Neural cell (in vitro differentiated cells): ENCODE measurements around the gene CEP162. TPM values are rescaled to one million over a fixed set of nuclear protein-coding genes. Genes with fewer than 3 reads are reported as not detected.

Source experiments
- H2AFZ ChIP-seq: fragments of 200-600, 300-800 bp; sonication (generic), shearing (Covaris generic); 2 replicates; pipeline ENCODE4 v1.6.0; 2014; ENCODE audit warnings: low read depth, mild to moderate bottlenecking, antibody characterized with exemption, low read length, moderate library complexity
- H3F3A ChIP-seq: fragments of 200-600 bp; shearing (Covaris generic); 2 replicates; pipeline ENCODE4 v1.6.1; 2016; ENCODE audit warnings: mild to moderate bottlenecking, moderate library complexity, mixed read lengths, antibody characterized with exemption, low read length; ENCODE audit not compliant: insufficient read depth, poor library complexity, severe bottlenecking
- H3K27ac ChIP-seq: fragments of 200-600, 300-800 bp; sonication (generic), shearing (Covaris generic); 2 replicates; pipeline ENCODE4 v1.5.1; 2014; ENCODE audit warnings: mild to moderate bottlenecking, low read length, moderate library complexity
- H3K27me3 ChIP-seq: fragments of 300-800, 200-600 bp; sonication (generic), shearing (Covaris generic); 2 replicates; pipeline ENCODE4 v1.6.0; 2014; ENCODE audit warnings: mild to moderate bottlenecking, low read depth, low read length, moderate library complexity; ENCODE audit not compliant: insufficient read depth
- H3K36me3 ChIP-seq: fragments of 300-800, 200-600 bp; sonication (generic), shearing (Covaris generic); 2 replicates; pipeline ENCODE4 v1.5.1; 2014; ENCODE audit warnings: mild to moderate bottlenecking, antibody characterized with exemption, low read length, moderate library complexity; ENCODE audit not compliant: insufficient read depth
- H3K4me2 ChIP-seq: fragments of 300-800, 200-600 bp; sonication (generic), shearing (Covaris generic); 2 replicates; pipeline ENCODE4 v1.6.0; 2014; ENCODE audit warnings: mild to moderate bottlenecking, low read length
- H3K4me3 ChIP-seq: fragments of 300-800, 200-600 bp; sonication (generic), shearing (Covaris generic); 2 replicates; pipeline ENCODE4 v1.5.1; 2014; ENCODE audit warnings: mild to moderate bottlenecking, low read length, moderate library complexity
- H3K79me2 ChIP-seq: fragments of 200-600 bp; shearing (Covaris generic); replicated peaks from 2 replicates; pipeline ENCODE4 v1.6.0; 2014; ENCODE audit warnings: mild to moderate bottlenecking, low read length, moderate library complexity; ENCODE audit not compliant: insufficient read depth
- H3K9ac ChIP-seq: fragments of 300-800, 200-600 bp; sonication (generic), shearing (Covaris generic); 2 replicates; pipeline ENCODE4 v1.6.1; 2016; ENCODE audit warnings: mild to moderate bottlenecking, low read length, mixed read lengths
- H3K9me2 ChIP-seq: fragments of 200-600 bp; shearing (Covaris generic); 2 replicates; pipeline ENCODE4 v1.6.1; 2016; ENCODE audit warnings: mild to moderate bottlenecking, low read length, mixed read lengths; ENCODE audit not compliant: insufficient read depth
- H3K9me3 ChIP-seq: fragments of 200-600, 300-800 bp; sonication (generic), shearing (Covaris generic); 2 replicates; pipeline ENCODE4 v1.6.1; 2016; ENCODE audit warnings: mild to moderate bottlenecking, mixed run types, low read length, moderate library complexity, mixed read lengths
- H4K20me1 ChIP-seq: fragments of 200-600 bp; shearing (Covaris generic); 2 replicates; pipeline ENCODE4 v1.6.1; 2016; ENCODE audit warnings: mild to moderate bottlenecking, mixed run types; ENCODE audit not compliant: insufficient read depth
- CTCF ChIP-seq: fragments of 450-650 bp; IDR thresholded peaks from 2 replicates; pipeline ENCODE4 v1.5.1; 2014; ENCODE audit warnings: antibody characterized with exemption, mild to moderate bottlenecking, moderate library complexity; ENCODE audit not compliant: poor library complexity, severe bottlenecking
- EP300 ChIP-seq: fragments of 450-650 bp; conservative IDR thresholded peaks from 2 replicates; pipeline ENCODE4 v1.6.1; 2014; ENCODE audit warnings: antibody characterized with exemption, mild to moderate bottlenecking, moderate library complexity; ENCODE audit not compliant: poor library complexity, severe bottlenecking
- EZH2 ChIP-seq: fragments of 200-600, 300-800 bp; shearing (Covaris generic), sonication (generic); IDR thresholded peaks from 2 replicates; pipeline ENCODE4 v1.6.1; 2014; ENCODE audit warnings: antibody characterized with exemption, low read length, borderline replicate concordance, mild to moderate bottlenecking; ENCODE audit not compliant: insufficient read depth, poor library complexity, severe bottlenecking
- MXI1 ChIP-seq: fragments of 450-650 bp; conservative IDR thresholded peaks from 2 replicates; pipeline ENCODE4 v1.6.1; 2014; ENCODE audit warnings: antibody characterized with exemption, mild to moderate bottlenecking; ENCODE audit not compliant: poor library complexity, severe bottlenecking
- POLR2AphosphoS5 ChIP-seq: IDR thresholded peaks from 2 replicates; pipeline ENCODE4 v1.6.1; 2012
- RAD21 ChIP-seq: fragments of 450-650 bp; conservative IDR thresholded peaks from 2 replicates; pipeline ENCODE4 v1.6.1; 2014; ENCODE audit warnings: antibody characterized with exemption, mild to moderate bottlenecking, moderate library complexity
- SMC3 ChIP-seq: fragments of 450-650 bp; conservative IDR thresholded peaks from 2 replicates; pipeline ENCODE4 v1.6.1; 2014; ENCODE audit warnings: antibody characterized with exemption, mild to moderate bottlenecking, moderate library complexity; ENCODE audit not compliant: poor library complexity
- TAF1 ChIP-seq: IDR thresholded peaks from 2 replicates; pipeline ENCODE4 v1.6.1; 2012; ENCODE audit warnings: low read depth
- polyA plus RNA-seq: library from polyadenylated mRNA; depleted of rRNA; stranded (reverse); fragments of >200 nt; gene quantifications from 2 replicates; pipeline ENCODE4 v1.2.3, GENCODE V29; 2014
- TF ChIP-seq, protein P1 (sequence below): IDR thresholded peaks from 2 replicates; pipeline ENCODE4 v1.6.1; 2012; ENCODE audit warnings: borderline replicate concordance

Gene CEP162
- polyA plus RNA-seq, 1 donor from 2014 or later, result 19.3 TPM

DNA sequence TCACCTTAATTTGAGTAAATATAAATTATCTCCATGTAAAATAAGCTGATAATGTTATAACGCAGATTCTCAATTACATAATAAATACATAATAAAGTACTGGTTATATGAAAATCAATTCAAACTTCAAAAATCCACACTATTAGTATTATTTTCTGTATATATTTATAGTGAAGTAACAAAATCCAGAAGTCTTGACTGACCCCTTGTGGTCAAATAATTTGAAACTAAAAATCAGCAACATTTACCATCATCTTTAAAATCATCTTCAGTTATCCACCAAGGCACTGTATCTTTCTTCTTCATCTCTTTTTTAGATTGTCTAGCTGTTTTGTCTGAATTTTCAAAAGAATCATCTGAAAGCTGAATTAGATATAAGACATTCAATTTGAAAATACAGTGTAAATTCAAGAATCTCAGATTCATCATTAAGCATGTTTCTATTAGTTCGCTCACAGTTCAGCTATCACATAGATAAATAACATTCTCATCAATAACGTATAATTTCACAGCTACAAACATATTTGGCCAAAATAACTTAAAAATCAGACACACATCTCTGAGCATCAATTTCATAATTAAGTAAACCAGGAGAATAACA, 6.5 kb downstream of the CEP162 start:
- Histone ChIP-seq H3K4me2 (no peak overlapping the region), H3K9me3 (no peaks in the 10 kb centered on the region), H3K9ac (no peak overlapping the region), H3K36me3 (no peaks in the 10 kb centered on the region), H3F3A (no peaks in the 10 kb centered on the region), H4K20me1 (no peaks in the 10 kb centered on the region), H3K79me2 (peaks cover 10% of the 10 kb centered on the region), H2AFZ (no peak overlapping the region), H3K9me2 (no peaks in the 10 kb centered on the region), H3K4me3 (no peak overlapping the region), H3K27me3 (no peaks in the 10 kb centered on the region), H3K27ac (no peak overlapping the region)
- TF ChIP-seq SMC3 (peak; percentile 77), CTCF (peak; percentile 70), TAF1 (no peak), RAD21 (peak; percentile 75)
- TF ChIP-seq, protein P1, sequence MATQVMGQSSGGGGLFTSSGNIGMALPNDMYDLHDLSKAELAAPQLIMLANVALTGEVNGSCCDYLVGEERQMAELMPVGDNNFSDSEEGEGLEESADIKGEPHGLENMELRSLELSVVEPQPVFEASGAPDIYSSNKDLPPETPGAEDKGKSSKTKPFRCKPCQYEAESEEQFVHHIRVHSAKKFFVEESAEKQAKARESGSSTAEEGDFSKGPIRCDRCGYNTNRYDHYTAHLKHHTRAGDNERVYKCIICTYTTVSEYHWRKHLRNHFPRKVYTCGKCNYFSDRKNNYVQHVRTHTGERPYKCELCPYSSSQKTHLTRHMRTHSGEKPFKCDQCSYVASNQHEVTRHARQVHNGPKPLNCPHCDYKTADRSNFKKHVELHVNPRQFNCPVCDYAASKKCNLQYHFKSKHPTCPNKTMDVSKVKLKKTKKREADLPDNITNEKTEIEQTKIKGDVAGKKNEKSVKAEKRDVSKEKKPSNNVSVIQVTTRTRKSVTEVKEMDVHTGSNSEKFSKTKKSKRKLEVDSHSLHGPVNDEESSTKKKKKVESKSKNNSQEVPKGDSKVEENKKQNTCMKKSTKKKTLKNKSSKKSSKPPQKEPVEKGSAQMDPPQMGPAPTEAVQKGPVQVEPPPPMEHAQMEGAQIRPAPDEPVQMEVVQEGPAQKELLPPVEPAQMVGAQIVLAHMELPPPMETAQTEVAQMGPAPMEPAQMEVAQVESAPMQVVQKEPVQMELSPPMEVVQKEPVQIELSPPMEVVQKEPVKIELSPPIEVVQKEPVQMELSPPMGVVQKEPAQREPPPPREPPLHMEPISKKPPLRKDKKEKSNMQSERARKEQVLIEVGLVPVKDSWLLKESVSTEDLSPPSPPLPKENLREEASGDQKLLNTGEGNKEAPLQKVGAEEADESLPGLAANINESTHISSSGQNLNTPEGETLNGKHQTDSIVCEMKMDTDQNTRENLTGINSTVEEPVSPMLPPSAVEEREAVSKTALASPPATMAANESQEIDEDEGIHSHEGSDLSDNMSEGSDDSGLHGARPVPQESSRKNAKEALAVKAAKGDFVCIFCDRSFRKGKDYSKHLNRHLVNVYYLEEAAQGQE, result no peak

DNA sequence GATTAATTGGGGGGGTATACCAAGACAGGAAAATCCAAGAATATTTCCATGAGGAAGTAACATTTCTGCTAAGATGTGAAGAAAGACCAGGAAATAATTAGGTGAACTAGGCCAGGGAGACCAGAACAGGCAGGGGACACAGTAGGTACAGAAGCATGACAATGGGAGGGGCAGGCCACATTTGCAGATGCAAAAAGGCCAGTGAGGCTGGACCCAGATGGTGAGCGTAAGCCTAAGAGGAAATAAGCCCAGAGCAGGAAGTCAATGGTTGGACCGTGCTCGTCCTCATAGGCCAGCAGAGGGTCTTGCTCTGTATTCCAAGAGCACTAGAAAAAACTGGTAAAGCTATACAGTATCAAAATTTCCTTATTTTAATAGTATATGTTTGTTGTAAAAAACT, 9.4 kb downstream of the CEP162 start:
- H3F3A ChIP-seq, result no peaks in the 10 kb centered on the region
- no peaks in the 10 kb centered on the region for H3K9me3 ChIP-seq
- H3K36me3 ChIP-seq, result no peaks in the 10 kb centered on the region
- no peak overlapping the region for H3K9ac ChIP-seq
- H3K27ac ChIP-seq, result no peak overlapping the region
- H3K4me2 ChIP-seq, result no peak overlapping the region
- H3K4me3 ChIP-seq, result no peak overlapping the region
- peaks cover 3% of the 10 kb centered on the region for H3K79me2 ChIP-seq
- H4K20me1 ChIP-seq, result no peaks in the 10 kb centered on the region
- TF ChIP-seq RAD21 (no peak), CTCF (no peak), EP300 (no peak), POLR2AphosphoS5 (no peak), SMC3 (no peak), EZH2 (no peak), TAF1 (no peak), MXI1 (no peak)
- TF ChIP-seq, protein P1, result no peak
- H2AFZ ChIP-seq, result no peak overlapping the region
- H3K27me3 ChIP-seq, result no peaks in the 10 kb centered on the region
- H3K9me2 ChIP-seq, result no peaks in the 10 kb centered on the region
